ENCODE data around the gene CHST15.

CHST15 gene

DNA sequence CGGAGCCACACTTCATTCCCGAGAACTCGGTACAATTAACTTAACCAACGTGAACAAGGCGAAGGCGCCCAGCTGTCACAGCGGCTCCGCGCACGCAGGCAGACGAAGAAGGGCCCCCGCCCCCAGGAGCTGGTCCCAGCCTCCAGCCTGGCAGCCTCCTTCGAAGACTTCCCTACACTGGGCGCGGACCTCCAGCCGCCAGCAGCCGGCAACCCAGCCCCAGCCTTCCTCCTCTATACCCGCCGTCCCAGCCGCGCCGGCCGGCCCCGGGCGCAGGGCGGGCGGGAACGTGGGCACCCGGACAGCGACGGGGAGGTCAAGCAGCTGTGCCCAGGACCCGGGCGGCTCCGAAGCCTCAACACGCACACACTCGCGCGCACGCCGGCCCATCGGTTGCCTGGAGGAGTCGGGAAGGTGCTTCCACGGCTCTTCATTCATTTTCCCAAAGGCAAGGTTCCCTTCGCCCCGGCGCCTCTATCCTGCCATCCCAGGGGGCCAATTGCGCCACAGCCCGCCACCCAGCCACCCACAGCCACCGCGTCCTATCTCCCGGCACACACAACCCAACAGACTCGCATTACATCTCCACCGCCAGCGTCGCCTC lies 1.6 kb downstream of the CHST15 start:
- WGBS (ENCODE audit: insufficient coverage, insufficient read length): no CpG with 5 or more reads among the region's 55 CpGs
- Histone ChIP-seq H3K27me3 (ENCODE audit: control insufficient read depth, insufficient read depth, low read length) (peaks cover 8% of the 10 kb centered on the region; the same call in 1 of the 2 replicates), H3K27ac (ENCODE audit: low read length) (no peak overlapping the region), H3K9me3 (ENCODE audit: control insufficient read depth, insufficient read depth, low read length) (no peaks in the 10 kb centered on the region), H3K36me3 (ENCODE audit: control insufficient read depth, insufficient read depth, low read length) (no peaks in the 10 kb centered on the region), H3K4me3 (ENCODE audit: low read length) (peak overlapping the region; percentile 56; the same call in 1 of the 2 replicates), H3K4me1 (ENCODE audit: control insufficient read depth, insufficient read depth, low read length) (no peaks in the 10 kb centered on the region; the same call in none of the 2 replicates)
- no peak for DNase-seq (ENCODE audit: low read depth, low spot score)

- no peak for DNase-seq (ENCODE audit: low read depth, low spot score)
- WGBS (ENCODE audit: insufficient coverage, insufficient read length): no CpG with 5 or more reads among the region's 6 CpGs
- H3K27ac ChIP-seq (ENCODE audit: low read length): no peak overlapping the region
- peaks cover 1% of the 10 kb centered on the region for H3K4me1 ChIP-seq (ENCODE audit: control insufficient read depth, insufficient read depth, low read length)
- no peaks in the 10 kb centered on the region for H3K36me3 ChIP-seq (ENCODE audit: control insufficient read depth, insufficient read depth, low read length)
- H3K9me3 ChIP-seq (ENCODE audit: control insufficient read depth, insufficient read depth, low read length): no peaks in the 10 kb centered on the region
- H3K27me3 ChIP-seq (ENCODE audit: control insufficient read depth, insufficient read depth, low read length): peaks cover 8% of the 10 kb centered on the region; the same call in 1 of the 2 replicates
- H3K4me3 ChIP-seq (ENCODE audit: low read length): no peak overlapping the region
These were observed 2.7 kb downstream of the CHST15 start for GRCh38 chr10:124090601-124091209.

DNA sequence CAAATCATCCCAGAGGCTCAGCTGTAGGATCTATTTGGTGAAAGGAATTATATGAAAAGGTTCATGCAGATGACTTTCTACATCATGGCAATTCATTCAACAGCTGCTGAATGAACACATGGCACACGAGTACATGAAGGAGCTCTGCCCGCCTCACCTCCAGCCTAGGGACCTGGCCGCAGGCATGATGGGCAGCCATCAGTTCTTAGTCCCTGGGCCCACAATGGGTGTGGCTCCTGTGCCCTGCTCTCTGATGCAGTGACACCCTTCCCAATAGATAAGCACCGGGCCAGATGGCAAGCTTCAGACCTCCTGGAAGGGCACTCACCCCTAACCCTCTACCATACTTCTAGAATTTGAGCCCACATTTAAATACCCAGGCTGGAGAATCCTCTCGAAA lies 3.5 kb downstream of the CHST15 start:
- WGBS (ENCODE audit: insufficient coverage, insufficient read length): no CpG with 5 or more reads among the region's 5 CpGs
- H3K36me3 ChIP-seq (ENCODE audit: control insufficient read depth, insufficient read depth, low read length): no peaks in the 10 kb centered on the region
- H3K4me3 ChIP-seq (ENCODE audit: low read length): no peak overlapping the region
- H3K4me1 ChIP-seq (ENCODE audit: control insufficient read depth, insufficient read depth, low read length): peaks cover 1% of the 10 kb centered on the region
- DNase-seq (ENCODE audit: low read depth, low spot score): no peak
- no peak overlapping the region for H3K27ac ChIP-seq (ENCODE audit: low read length)
- peaks cover 8% of the 10 kb centered on the region; the same call in 1 of the 2 replicates for H3K27me3 ChIP-seq (ENCODE audit: control insufficient read depth, insufficient read depth, low read length)
- no peaks in the 10 kb centered on the region for H3K9me3 ChIP-seq (ENCODE audit: control insufficient read depth, insufficient read depth, low read length)

DNA sequence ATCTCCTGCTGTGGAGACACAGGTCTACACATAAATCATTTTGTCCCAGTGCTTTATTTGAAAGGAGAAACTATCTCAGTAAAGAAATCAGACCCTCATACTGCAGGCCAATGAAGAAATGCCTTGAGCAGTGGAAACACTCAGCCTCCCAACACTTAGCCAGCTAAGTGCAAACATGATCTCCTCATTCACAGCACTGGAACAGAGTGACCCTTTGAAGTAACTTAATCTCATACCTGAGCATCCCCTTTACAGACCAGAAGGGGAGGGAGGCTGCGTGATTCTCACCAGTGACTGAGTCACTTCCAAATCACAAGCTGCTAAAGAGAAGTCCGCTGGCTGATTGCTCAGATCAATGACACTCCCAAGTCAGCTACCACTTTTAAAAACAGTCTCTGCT lies 4.5 kb downstream of the CHST15 start:
- H3K27me3 ChIP-seq (ENCODE audit: control insufficient read depth, insufficient read depth, low read length): peaks cover 8% of the 10 kb centered on the region; the same call in 1 of the 2 replicates
- H3K4me3 ChIP-seq (ENCODE audit: low read length): no peak overlapping the region
- H3K4me1 ChIP-seq (ENCODE audit: control insufficient read depth, insufficient read depth, low read length): peaks cover 1% of the 10 kb centered on the region
- no peak overlapping the region for H3K27ac ChIP-seq (ENCODE audit: low read length)
- DNase-seq (ENCODE audit: low read depth, low spot score): no peak
- no peaks in the 10 kb centered on the region for H3K9me3 ChIP-seq (ENCODE audit: control insufficient read depth, insufficient read depth, low read length)
- H3K36me3 ChIP-seq (ENCODE audit: control insufficient read depth, insufficient read depth, low read length): no peaks in the 10 kb centered on the region
- WGBS (ENCODE audit: insufficient coverage, insufficient read length): no CpG with 5 or more reads among the region's 2 CpGs

- H3K4me1 ChIP-seq (ENCODE audit: control insufficient read depth, insufficient read depth, low read length): peaks cover 1% of the 10 kb centered on the region
- no CpG with 5 or more reads among the region's 27 CpGs for WGBS (ENCODE audit: insufficient coverage, insufficient read length)
- peaks cover 8% of the 10 kb centered on the region; the same call in 1 of the 2 replicates for H3K27me3 ChIP-seq (ENCODE audit: control insufficient read depth, insufficient read depth, low read length)
- H3K4me3 ChIP-seq (ENCODE audit: low read length): no peak overlapping the region
- H3K27ac ChIP-seq (ENCODE audit: low read length): no peak overlapping the region
- DNase-seq (ENCODE audit: low read depth, low spot score): no peak
- H3K9me3 ChIP-seq (ENCODE audit: control insufficient read depth, insufficient read depth, low read length): no peaks in the 10 kb centered on the region
- H3K36me3 ChIP-seq (ENCODE audit: control insufficient read depth, insufficient read depth, low read length): no peaks in the 10 kb centered on the region
These were observed 5.4 kb downstream of the CHST15 start for GRCh38 chr10:124087672-124088634.

DNA sequence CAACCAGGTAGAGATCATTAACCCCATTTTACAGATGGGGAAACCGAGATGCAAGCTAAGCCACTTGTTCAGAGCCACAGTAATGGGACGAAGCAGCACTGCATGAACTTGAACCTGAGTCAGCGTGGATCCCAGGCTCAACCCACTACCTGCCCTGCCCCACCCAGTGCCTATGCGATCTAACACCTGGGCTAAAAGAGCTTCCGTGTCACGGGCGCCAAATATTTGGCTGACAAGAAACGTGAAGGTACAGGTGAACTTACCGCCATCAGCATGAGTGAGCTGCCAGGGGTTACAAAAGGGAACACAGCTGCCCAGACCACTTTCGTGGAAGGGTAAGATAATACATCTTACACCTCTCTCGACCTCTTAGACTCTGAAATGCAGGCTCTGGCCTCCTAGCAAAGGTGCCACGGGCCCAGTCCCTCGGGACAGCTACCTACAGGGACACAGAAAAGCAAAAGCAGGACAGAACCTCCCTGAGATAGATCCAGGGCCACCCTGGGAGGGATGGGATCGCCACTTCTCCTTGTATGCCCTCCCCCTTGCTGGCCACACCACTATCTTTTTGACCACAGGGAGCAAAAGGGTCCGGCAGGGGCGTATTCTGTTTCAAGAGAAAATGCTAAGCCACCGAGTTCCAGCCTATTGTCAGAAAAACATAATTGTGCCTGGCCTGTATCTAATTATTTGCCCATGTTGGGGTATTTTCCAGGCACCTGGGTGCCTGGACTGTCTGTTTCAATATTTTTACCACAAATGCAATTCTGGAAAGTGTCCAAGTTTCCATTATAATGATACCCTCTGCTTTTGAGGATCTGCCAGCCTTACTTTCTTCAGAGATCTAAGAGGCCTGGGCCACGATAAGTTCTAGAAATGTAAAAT lies 6.4 kb downstream of the CHST15 start:
- no peak overlapping the region for H3K27ac ChIP-seq (ENCODE audit: low read length)
- peaks cover 8% of the 10 kb centered on the region; the same call in 1 of the 2 replicates for H3K27me3 ChIP-seq (ENCODE audit: control insufficient read depth, insufficient read depth, low read length)
- H3K36me3 ChIP-seq (ENCODE audit: control insufficient read depth, insufficient read depth, low read length): no peaks in the 10 kb centered on the region
- no peaks in the 10 kb centered on the region for H3K9me3 ChIP-seq (ENCODE audit: control insufficient read depth, insufficient read depth, low read length)
- DNase-seq (ENCODE audit: low read depth, low spot score): no peak
- H3K4me3 ChIP-seq (ENCODE audit: low read length): no peak overlapping the region
- no CpG with 5 or more reads among the region's 18 CpGs for WGBS (ENCODE audit: insufficient coverage, insufficient read length)
- H3K4me1 ChIP-seq (ENCODE audit: control insufficient read depth, insufficient read depth, low read length): peaks cover 1% of the 10 kb centered on the region

GRCh38 chr10:124086097-124086710 lies 7.2 kb downstream of the CHST15 start:
- H3K9me3 ChIP-seq (ENCODE audit: control insufficient read depth, insufficient read depth, low read length): no peaks in the 10 kb centered on the region
- no CpG with 5 or more reads among the region's 14 CpGs for WGBS (ENCODE audit: insufficient coverage, insufficient read length)
- no peaks in the 10 kb centered on the region for H3K36me3 ChIP-seq (ENCODE audit: control insufficient read depth, insufficient read depth, low read length)
- peaks cover 5% of the 10 kb centered on the region; the same call in 1 of the 2 replicates for H3K27me3 ChIP-seq (ENCODE audit: control insufficient read depth, insufficient read depth, low read length)
- H3K4me1 ChIP-seq (ENCODE audit: control insufficient read depth, insufficient read depth, low read length): peaks cover 1% of the 10 kb centered on the region
- no peak for DNase-seq (ENCODE audit: low read depth, low spot score)
- H3K27ac ChIP-seq (ENCODE audit: low read length): no peak overlapping the region
- H3K4me3 ChIP-seq (ENCODE audit: low read length): no peak overlapping the region

DNA sequence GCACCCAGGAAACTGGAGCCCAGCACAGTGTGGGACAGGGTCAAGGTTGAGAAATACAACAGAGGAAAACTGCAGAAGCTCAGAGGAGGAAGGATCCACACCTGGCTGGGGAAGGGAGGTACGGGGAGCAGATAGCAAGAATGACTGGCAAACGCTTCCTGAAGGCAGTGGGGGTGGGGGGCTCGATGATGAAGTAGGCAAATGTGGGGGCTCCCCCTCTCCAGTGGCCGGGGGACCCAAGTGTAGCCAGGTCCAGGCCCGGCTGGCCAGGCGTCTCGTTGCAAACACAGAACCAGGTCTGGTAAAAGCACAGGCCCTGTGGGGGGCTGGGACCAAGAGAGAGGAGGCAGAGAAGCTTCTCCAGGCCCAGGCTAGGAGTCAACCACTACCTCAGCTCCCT lies 7.7 kb downstream of the CHST15 start:
- WGBS (ENCODE audit: insufficient coverage, insufficient read length): no CpG with 5 or more reads among the region's 7 CpGs
- H3K4me3 ChIP-seq (ENCODE audit: low read length): no peak overlapping the region
- no peak overlapping the region for H3K27ac ChIP-seq (ENCODE audit: low read length)
- H3K36me3 ChIP-seq (ENCODE audit: control insufficient read depth, insufficient read depth, low read length): no peaks in the 10 kb centered on the region
- no peak for DNase-seq (ENCODE audit: low read depth, low spot score)
- H3K27me3 ChIP-seq (ENCODE audit: control insufficient read depth, insufficient read depth, low read length): peaks cover 3% of the 10 kb centered on the region; the same call in 1 of the 2 replicates
- H3K9me3 ChIP-seq (ENCODE audit: control insufficient read depth, insufficient read depth, low read length): no peaks in the 10 kb centered on the region
- peaks cover 1% of the 10 kb centered on the region for H3K4me1 ChIP-seq (ENCODE audit: control insufficient read depth, insufficient read depth, low read length)

GRCh38 chr10:124084708-124085107 lies 8.7 kb downstream of the CHST15 start:
- H3K27me3 ChIP-seq (ENCODE audit: control insufficient read depth, insufficient read depth, low read length): no peaks in the 10 kb centered on the region
- peaks cover 1% of the 10 kb centered on the region for H3K4me1 ChIP-seq (ENCODE audit: control insufficient read depth, insufficient read depth, low read length)
- no peaks in the 10 kb centered on the region for H3K9me3 ChIP-seq (ENCODE audit: control insufficient read depth, insufficient read depth, low read length)
- no peak overlapping the region for H3K27ac ChIP-seq (ENCODE audit: low read length)
- H3K4me3 ChIP-seq (ENCODE audit: low read length): no peak overlapping the region
- WGBS (ENCODE audit: insufficient coverage, insufficient read length): no CpG with 5 or more reads among the region's 9 CpGs
- no peaks in the 10 kb centered on the region for H3K36me3 ChIP-seq (ENCODE audit: control insufficient read depth, insufficient read depth, low read length)
- no peak for DNase-seq (ENCODE audit: low read depth, low spot score)

All from iPS DF 6.9 (cell line).